Measurements from ENCODE around the gene MAD1L1. TPM values are rescaled to one million over a fixed set of nuclear protein-coding genes. Genes with fewer than 3 reads are reported as not detected.

Gene MAD1L1
- total and polyA plus RNA-seq, 3 donors from 2014 or later = 63.1 to 149 (median 94.6) TPM

DNA sequence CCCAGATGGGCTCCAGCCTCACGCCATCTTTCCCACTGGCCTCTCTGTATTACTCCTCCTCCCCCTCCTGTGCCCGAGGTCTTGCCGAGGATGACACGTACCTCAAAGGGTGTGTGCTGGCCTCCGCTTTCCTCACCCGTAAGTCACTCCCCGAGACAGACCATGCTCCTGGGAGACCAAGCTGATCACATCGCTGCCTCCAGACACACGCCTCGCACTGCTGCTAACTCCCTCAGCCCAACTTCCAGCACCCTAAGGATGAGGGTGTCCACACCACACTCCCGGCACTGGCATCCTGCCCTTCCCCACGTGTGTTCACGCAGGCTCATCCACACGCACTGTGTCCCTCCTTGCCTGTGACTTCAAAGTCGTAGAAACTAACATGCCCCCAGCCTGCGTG is 24.0 kb downstream of the MAD1L1 start:
- no peaks in the 10 kb centered on the region for H3K36me3 ChIP-seq (ENCODE audit: low read depth, missing control alignments)
- no peaks in the 10 kb centered on the region for H3K9me3 ChIP-seq
- no peak overlapping the region for H3K27ac ChIP-seq
- intact Hi-C loops (cut with DNase I; ENCODE audit: low total_unique reads) = no loop called here
- peaks cover 5% of the 10 kb centered on the region for H3K4me1 ChIP-seq
- no peak for DNase-seq
- no peak overlapping the region for H3K4me3 ChIP-seq
- TF ChIP-seq POLR2A (IDR thresholded peaks at IDR 0.05) = no peak
- TF ChIP-seq CTCF (IDR thresholded peaks at IDR 0.05) = no peak
- no peaks in the 10 kb centered on the region for H3K27me3 ChIP-seq
- 92 to 93% methylated on average over 16 of the region's 16 CpGs for WGBS, 2 donors

GRCh38 chr7:2205036-2205780 is 27.5 kb downstream of the MAD1L1 start:
- H3K4me3 ChIP-seq = no peak overlapping the region
- no peak for DNase-seq
- no peak for TF ChIP-seq CTCF (IDR thresholded peaks at IDR 0.05)
- TF ChIP-seq POLR2A (IDR thresholded peaks at IDR 0.05) = no peak
- 82 to 88% methylated on average over 16 of the region's 16 CpGs for WGBS, 2 donors
- peaks cover 5% of the 10 kb centered on the region for H3K4me1 ChIP-seq
- no peaks in the 10 kb centered on the region for H3K27me3 ChIP-seq
- no peak overlapping the region for H3K27ac ChIP-seq
- no peaks in the 10 kb centered on the region for H3K36me3 ChIP-seq (ENCODE audit: low read depth, missing control alignments)
- H3K9me3 ChIP-seq = no peaks in the 10 kb centered on the region
- intact Hi-C loops (cut with DNase I; ENCODE audit: low total_unique reads) = no loop called here

GRCh38 chr7:2204446-2204845 is 28.3 kb downstream of the MAD1L1 start:
- 95 to 96% methylated on average over 11 of the region's 11 CpGs for WGBS, 2 donors
- TF ChIP-seq POLR2A (IDR thresholded peaks at IDR 0.05) (no peak), CTCF (IDR thresholded peaks at IDR 0.05) (no peak)
- DNase-seq = no peak
- peaks cover 5% of the 10 kb centered on the region for H3K4me1 ChIP-seq
- intact Hi-C loops (cut with DNase I; ENCODE audit: low total_unique reads) = no loop called here
- H3K36me3 ChIP-seq (ENCODE audit: low read depth, missing control alignments) = no peaks in the 10 kb centered on the region
- H3K9me3 ChIP-seq = no peaks in the 10 kb centered on the region
- no peak overlapping the region for H3K27ac ChIP-seq
- no peaks in the 10 kb centered on the region for H3K27me3 ChIP-seq
- H3K4me3 ChIP-seq = no peak overlapping the region

GRCh38 chr7:2203766-2204300 is 28.9 kb downstream of the MAD1L1 start:
- DNase-seq = no peak
- no peaks in the 10 kb centered on the region for H3K9me3 ChIP-seq
- no peaks in the 10 kb centered on the region for H3K27me3 ChIP-seq
- intact Hi-C loops (cut with DNase I; ENCODE audit: low total_unique reads) = no loop called here
- H3K4me1 ChIP-seq = peaks cover 5% of the 10 kb centered on the region
- no peak overlapping the region for H3K4me3 ChIP-seq
- no peaks in the 10 kb centered on the region for H3K36me3 ChIP-seq (ENCODE audit: low read depth, missing control alignments)
- no peak overlapping the region for H3K27ac ChIP-seq
- WGBS, 2 donors = 48 to 77% methylated on average over 13 of the region's 13 CpGs
- TF ChIP-seq POLR2A (IDR thresholded peaks at IDR 0.05) (no peak), CTCF (IDR thresholded peaks at IDR 0.05) (no peak)
